GM19193 (cell line): Measurements from ENCODE around the gene SRF.
A peak's percentile ranks its signal among the peaks of the same experiment; 100 is the strongest.

Experiments
- POLR2A ChIP-seq: IDR thresholded peaks from 4 replicates; pipeline ENCODE4 v1.6.1; 2011; ENCODE audit not compliant: insufficient read depth, insufficient read length; ENCODE audit errors: extremely low read depth

The SRF gene

DNA sequence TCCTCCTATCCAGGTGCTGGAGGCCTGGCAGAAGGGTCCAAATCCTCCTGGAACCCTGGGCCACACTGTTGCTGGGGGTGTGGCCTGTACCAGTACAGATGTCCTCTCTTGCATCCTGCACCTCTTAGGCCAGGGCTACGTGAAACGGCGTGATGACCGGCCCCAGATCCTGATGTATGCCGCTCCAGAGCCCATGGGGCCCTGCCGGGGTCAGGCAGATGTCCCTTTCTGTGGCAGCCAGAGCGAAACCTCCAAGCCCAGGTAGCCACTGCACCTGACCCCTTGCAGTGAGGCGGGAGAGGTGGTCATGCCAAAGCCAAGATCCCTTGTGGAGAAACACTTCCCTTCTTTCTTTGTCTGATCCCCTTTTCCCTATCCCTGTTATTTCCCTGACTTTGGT, 44.0 kb downstream of the SRF start:
- no peak for TF ChIP-seq POLR2A

DNA sequence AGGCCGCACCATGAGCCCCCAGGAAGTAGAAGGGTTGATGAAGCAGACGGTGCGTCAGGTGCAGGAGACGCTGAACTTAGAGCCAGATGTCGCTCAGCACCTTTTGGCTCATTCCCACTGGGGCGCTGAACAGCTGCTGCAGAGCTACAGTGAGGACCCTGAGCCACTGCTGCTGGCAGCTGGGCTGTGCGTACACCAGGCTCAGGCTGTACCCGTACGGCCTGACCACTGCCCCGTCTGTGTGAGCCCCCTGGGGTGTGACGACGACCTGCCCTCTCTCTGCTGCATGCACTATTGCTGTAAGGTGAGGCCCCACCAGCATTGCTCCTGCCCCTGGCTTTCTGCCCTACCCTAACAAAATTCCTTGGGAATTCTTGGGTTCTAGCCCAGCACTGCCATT, 45.1 kb downstream of the SRF start:
- no peak for TF ChIP-seq POLR2A

DNA sequence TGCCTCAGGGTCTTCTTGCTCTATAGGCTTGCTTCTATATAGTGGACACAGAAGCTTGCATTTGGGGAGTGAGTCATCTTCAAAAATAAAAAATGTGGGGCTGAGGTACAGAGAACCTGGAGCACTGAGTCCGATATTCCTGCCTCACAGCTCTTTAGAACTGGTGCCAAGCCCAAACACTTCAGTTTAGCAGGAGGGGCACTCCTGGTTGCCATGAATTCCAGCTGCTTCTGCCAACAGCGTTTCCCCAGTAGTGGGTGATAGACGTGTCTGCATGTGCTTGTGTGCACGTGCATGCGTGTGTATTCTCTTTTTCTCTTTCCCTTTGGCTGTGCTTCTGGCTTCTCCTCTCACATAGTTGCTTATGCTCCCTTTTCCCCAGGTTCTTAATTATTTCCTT, 46.3 kb downstream of the SRF start:
- no peak for TF ChIP-seq POLR2A

DNA sequence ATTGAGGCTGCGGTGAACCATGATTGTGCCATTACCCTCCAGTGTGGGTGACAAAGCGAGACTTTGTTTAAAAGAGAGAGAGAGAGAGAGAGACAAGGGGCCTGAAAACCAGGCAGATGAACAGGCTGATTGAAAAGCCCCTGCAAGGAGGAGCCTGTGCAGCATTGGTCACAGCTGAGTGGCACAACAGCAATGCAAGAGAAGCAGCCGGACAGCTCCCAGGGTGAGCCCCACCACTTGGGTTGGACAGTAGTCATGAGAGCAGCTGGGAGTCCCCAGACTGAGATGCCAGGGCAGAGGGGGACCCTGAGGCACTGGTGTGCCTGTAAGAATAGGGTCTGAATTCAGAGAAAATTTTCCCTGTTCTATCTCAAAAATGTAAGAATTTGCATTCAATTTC, 48.0 kb downstream of the SRF start:
- no peak for TF ChIP-seq POLR2A

DNA sequence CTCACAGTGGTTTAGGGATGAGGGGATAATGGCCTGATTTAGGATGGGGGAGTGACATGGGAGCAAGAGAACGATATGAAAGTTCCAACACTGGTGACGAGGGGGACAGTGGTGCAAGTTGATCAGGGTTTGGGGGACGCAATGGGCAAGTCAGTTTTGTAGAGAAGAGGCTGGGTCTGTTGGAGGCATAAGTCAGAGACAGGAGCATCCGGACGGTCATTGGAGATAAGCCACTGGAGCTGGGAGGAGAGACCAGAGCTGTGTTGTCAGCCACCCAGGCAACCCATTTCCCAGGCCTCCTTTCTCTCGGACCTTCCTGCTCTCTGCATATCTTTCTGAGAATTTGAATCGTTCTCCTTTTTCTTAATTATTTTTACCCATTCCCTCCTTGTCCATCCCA, 48.7 kb downstream of the SRF start:
- TF ChIP-seq POLR2A, result no peak

DNA sequence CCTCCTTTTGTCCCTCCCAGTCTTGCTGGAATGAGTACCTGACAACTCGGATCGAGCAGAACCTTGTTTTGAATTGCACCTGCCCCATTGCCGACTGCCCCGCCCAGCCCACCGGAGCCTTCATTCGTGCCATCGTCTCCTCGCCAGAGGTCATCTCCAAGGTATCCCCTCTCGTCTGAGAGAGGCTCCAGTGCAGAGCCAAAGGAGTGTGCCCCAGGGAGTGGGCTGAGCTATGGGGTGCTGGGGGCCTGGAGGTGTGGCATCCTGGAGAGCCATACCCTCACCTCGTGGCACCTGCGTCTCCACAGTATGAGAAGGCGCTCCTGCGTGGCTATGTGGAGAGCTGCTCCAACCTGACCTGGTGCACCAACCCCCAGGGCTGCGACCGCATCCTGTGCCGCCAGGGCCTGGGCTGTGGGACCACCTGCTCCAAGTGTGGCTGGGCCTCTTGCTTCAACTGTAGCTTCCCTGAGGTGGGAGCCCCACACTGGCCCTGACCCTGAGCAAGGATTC, 49.4 kb downstream of the SRF start:
- no peak for TF ChIP-seq POLR2A

DNA sequence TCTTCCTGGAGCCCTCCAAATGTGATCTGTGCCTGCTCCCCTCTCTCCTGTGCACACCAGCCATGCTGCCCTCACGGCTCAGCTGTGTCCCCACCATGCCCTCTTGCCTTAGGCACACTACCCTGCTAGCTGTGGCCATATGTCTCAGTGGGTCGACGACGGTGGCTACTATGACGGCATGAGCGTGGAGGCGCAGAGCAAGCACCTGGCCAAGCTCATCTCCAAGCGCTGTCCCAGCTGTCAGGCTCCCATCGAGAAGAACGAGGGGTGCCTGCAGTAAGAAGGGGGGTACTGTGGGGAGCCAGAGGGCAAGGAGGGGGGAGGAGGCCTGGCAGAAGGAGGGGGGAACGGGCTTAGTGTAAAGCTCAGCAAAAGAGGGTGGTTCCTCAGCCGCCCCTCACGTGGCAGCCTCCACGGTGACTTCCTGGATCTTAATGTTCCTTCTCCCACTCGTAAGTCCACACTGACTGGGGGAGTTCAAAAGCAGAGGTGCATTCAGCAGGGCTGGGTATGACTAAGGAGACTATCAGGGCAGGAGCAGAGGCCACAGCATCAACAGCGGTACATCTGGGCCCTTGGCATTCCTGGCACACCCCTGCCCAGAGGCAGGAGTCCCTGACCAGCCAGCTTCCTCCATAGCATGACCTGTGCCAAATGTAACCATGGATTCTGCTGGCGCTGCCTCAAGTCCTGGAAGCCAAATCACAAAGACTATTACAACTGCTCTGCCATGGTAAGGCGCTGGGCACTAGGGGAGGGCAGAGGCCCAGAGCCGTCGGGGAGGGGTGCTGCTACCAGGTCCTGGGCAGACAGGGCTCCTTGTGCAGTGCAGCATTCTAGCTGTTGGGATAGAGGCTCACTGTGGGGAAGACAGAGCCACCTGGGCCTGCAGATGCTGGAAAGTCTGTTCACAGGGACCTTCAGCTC, 50.2 kb downstream of the SRF start:
- no peak for TF ChIP-seq POLR2A

DNA sequence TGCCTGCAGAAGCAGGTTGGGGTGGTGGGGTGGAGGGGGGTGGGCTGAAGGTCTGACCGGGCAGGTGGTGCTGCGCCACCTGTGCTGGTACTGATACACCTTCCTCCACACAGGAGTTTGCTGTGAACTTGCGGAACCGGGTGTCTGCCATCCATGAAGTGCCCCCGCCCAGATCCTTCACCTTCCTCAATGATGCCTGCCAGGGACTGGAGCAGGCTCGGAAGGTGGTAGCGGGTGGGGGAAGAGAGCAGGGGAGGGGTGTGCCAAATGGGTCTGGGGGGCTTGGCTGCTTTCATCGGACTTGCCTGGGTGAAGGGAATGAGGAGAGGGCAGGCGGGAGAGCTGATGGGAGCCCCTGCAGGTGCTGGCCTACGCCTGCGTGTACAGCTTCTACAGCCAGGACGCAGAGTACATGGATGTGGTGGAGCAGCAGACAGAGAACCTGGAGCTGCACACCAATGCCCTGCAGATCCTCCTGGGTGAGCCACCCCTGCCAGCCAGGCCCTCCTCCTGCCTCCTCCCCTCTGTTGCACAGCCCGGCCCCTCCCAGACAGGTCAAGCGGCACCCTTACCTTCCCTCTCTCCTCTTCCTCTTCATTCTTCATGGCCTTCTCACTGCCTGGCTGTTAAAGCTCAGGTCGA, 51.5 kb downstream of the SRF start:
- no peak for TF ChIP-seq POLR2A

DNA sequence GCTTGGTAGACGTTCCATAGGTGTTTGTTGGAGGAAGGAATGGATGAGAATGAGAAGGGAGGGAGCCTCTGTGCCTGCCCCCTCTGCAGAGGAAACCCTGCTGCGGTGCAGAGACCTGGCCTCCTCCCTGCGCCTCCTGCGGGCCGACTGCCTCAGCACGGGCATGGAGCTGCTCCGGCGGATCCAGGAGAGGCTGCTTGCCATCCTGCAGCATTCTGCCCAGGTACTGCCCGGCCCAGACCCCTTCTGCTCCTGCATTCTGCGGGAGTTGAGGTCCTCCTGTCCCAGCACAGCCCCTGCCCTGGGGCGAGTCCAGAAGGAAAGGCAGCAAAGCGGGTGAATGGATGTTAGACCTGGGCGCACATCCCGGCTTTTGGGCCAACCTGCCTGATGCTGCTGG, 52.1 kb downstream of the SRF start:
- TF ChIP-seq POLR2A, result no peak

DNA sequence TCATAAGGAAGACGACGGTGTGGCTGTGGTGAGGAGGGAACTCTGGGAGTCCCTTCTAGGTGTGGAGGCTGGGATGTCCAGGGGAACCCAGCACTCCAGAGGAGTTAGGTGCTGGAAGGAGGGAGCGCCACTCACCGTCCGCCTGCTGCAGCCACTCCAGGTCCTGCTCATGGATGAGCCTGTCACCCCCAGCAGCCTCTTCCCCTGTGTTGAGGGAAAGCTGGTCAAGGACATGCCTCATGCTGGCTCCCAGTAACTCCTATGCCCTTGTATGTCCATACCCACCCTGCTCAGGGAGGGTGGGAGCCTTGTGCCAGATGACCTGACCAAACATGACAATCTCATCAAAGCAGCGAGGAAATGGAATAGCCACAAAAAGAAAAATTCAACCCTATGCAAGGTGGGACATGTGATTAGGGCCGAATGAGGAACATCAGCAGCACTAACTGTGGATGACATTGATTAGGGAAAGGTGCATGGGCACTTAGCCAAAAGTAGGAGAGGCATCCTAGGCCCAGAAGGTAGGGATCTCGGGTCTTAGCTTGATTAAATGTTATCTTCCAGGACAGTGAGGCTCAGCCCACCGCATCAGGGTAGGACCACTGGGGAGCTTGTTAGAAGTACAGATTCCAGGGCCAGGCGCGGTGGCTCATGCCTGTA, 55.3 kb downstream of the SRF start:
- TF ChIP-seq POLR2A, result no peak

DNA sequence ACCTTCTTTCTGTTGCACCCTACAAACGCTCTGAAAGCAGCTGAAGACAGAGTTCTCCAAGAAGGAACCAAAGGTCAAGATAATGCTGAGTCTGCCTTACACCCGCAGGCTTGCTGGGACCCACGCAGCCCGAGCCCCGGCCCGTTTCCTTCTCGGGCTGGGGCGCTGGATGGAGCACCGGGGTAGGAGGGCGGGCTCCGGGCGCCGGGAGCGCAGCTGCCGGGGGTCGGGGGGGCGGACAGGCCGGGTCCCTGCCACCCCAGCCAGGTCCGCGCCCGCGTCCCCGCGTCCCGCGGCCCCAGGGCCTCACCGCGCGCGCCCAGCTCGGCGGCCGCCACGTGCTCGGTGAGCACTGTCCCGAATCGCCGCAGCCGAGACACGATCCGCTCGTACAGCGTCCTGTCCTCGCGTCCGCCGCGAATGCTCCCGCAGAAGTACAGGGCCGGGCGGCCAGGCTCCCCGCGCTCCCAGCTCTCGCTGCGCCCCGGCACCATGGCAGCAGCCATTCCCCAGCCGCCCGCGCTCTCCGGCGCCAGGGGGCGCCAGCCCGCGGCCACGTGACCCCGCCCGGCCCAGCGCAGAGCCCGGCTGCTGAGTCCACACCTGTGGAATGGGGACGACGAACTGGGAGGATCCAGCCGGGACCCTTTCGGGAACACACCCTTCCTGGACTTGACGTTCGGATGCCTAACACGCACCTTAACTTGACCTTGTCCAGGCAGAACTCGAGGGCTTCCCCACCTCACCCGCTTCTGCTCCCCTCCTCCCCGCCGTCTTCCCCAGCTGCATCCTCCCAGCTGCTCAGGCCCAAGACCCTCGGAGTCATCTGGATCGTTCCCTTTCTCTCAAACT, 58.1 kb downstream of the SRF start, which contains the start of gene DNPH1:
DNPH1 (minus strand) TSS at position 531 of the 852 bp plus-strand sequence; CDS start at position 506, 25 bp downstream.
- peak; percentile 70 for TF ChIP-seq POLR2A

DNA sequence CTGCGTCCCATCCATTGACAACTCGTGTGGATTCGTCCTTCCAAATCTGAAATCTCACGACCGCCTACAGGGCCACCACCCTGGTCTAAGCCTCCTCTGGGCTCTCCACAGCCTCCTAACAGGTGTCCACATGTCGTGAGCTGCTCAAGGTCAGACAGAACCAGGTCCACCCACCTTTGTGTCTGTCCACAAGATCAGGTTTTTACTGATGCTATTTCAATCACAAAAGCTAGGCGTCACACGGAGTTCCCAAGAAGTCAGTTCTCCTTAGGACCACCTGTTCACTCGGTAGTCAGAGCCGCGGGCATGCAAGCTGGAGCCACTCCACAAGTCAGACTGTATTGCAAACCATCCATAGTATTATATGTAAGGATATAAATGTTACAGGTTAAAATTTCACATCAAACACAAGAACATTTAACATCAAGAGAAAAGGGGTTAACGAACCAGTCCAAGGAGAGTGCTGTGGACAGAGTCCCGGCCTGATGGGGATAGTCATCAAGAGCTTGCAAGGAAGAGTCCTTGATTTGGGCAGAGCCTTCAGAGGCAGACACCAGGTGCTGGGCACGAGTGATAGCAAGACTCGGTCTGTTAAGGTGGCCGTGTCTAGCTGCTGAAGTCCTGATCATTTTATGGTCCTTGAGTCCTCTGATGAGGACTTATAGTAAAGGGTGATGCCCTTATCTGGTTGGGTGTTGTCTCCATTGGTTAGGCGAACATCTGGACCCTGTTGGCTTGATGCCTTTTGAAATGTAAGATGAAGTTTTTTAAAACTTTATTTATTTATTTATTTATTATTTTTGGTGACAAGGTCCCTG, 58.9 kb downstream of the SRF start:
- TF ChIP-seq POLR2A, result no peak

DNA sequence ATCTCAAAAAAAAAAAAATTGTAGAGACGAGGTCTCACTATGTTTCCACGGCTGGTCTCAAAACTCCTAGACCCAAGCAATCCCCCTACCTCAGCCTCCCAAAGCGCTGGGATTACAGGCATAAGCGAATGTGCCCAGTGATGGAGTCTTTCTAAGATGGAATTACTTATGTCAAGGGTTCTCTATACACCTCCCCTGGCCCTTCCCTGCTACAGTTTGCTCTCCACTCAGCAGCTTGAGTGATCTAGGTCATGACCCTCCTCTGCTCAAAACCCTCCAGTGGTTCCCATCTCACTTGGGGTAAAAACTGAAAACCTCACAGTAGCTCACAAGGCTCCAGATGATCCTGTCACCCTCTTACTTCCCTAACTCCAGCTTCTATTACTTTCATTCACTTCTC, 60.0 kb downstream of the SRF start:
- no peak for TF ChIP-seq POLR2A
